ENCODE results near the gene WBP4.

GRCh38 chr13:41061075-41061913 lies at the start of gene WBP4:
- TF ChIP-seq CTCF (IDR thresholded peaks at IDR 0.05) (peak in 1 of 3 experiments; percentile 31), POLR2AphosphoS5 (IDR thresholded peaks at IDR 0.05) (peak; percentile 91), POLR2A (IDR thresholded peaks at IDR 0.05; ENCODE audit: low read depth) (peak; percentile 65)

All from esophagus muscularis mucosa (tissue), 3 donors.